Neural cell (in vitro differentiated cells): ENCODE results near the gene PPP2R2B. TPM values are rescaled to one million over a fixed set of nuclear protein-coding genes. Genes with fewer than 3 reads are reported as not detected.

Experiments used
- H2AFZ ChIP-seq: fragments of 200-600, 300-800 bp; sonication (generic), shearing (Covaris generic); 2 replicates; pipeline ENCODE4 v1.6.0; 2014; ENCODE audit warnings: low read depth, mild to moderate bottlenecking, antibody characterized with exemption, low read length, moderate library complexity
- H3F3A ChIP-seq: fragments of 200-600 bp; shearing (Covaris generic); 2 replicates; pipeline ENCODE4 v1.6.1; 2016; ENCODE audit warnings: mild to moderate bottlenecking, moderate library complexity, mixed read lengths, antibody characterized with exemption, low read length; ENCODE audit not compliant: insufficient read depth, poor library complexity, severe bottlenecking
- H3K27ac ChIP-seq: fragments of 200-600, 300-800 bp; sonication (generic), shearing (Covaris generic); 2 replicates; pipeline ENCODE4 v1.5.1; 2014; ENCODE audit warnings: mild to moderate bottlenecking, low read length, moderate library complexity
- H3K27me3 ChIP-seq: fragments of 300-800, 200-600 bp; sonication (generic), shearing (Covaris generic); 2 replicates; pipeline ENCODE4 v1.6.0; 2014; ENCODE audit warnings: mild to moderate bottlenecking, low read depth, low read length, moderate library complexity; ENCODE audit not compliant: insufficient read depth
- H3K36me3 ChIP-seq: fragments of 300-800, 200-600 bp; sonication (generic), shearing (Covaris generic); 2 replicates; pipeline ENCODE4 v1.5.1; 2014; ENCODE audit warnings: mild to moderate bottlenecking, antibody characterized with exemption, low read length, moderate library complexity; ENCODE audit not compliant: insufficient read depth
- H3K4me2 ChIP-seq: fragments of 300-800, 200-600 bp; sonication (generic), shearing (Covaris generic); 2 replicates; pipeline ENCODE4 v1.6.0; 2014; ENCODE audit warnings: mild to moderate bottlenecking, low read length
- H3K4me3 ChIP-seq: fragments of 300-800, 200-600 bp; sonication (generic), shearing (Covaris generic); 2 replicates; pipeline ENCODE4 v1.5.1; 2014; ENCODE audit warnings: mild to moderate bottlenecking, low read length, moderate library complexity
- H3K79me2 ChIP-seq: fragments of 200-600 bp; shearing (Covaris generic); replicated peaks from 2 replicates; pipeline ENCODE4 v1.6.0; 2014; ENCODE audit warnings: mild to moderate bottlenecking, low read length, moderate library complexity; ENCODE audit not compliant: insufficient read depth
- H3K9ac ChIP-seq: fragments of 300-800, 200-600 bp; sonication (generic), shearing (Covaris generic); 2 replicates; pipeline ENCODE4 v1.6.1; 2016; ENCODE audit warnings: mild to moderate bottlenecking, low read length, mixed read lengths
- H3K9me2 ChIP-seq: fragments of 200-600 bp; shearing (Covaris generic); 2 replicates; pipeline ENCODE4 v1.6.1; 2016; ENCODE audit warnings: mild to moderate bottlenecking, low read length, mixed read lengths; ENCODE audit not compliant: insufficient read depth
- H3K9me3 ChIP-seq: fragments of 200-600, 300-800 bp; sonication (generic), shearing (Covaris generic); 2 replicates; pipeline ENCODE4 v1.6.1; 2016; ENCODE audit warnings: mild to moderate bottlenecking, mixed run types, low read length, moderate library complexity, mixed read lengths
- H4K20me1 ChIP-seq: fragments of 200-600 bp; shearing (Covaris generic); 2 replicates; pipeline ENCODE4 v1.6.1; 2016; ENCODE audit warnings: mild to moderate bottlenecking, mixed run types; ENCODE audit not compliant: insufficient read depth
- CTCF ChIP-seq: fragments of 450-650 bp; IDR thresholded peaks from 2 replicates; pipeline ENCODE4 v1.5.1; 2014; ENCODE audit warnings: antibody characterized with exemption, mild to moderate bottlenecking, moderate library complexity; ENCODE audit not compliant: poor library complexity, severe bottlenecking
- EP300 ChIP-seq: fragments of 450-650 bp; conservative IDR thresholded peaks from 2 replicates; pipeline ENCODE4 v1.6.1; 2014; ENCODE audit warnings: antibody characterized with exemption, mild to moderate bottlenecking, moderate library complexity; ENCODE audit not compliant: poor library complexity, severe bottlenecking
- EZH2 ChIP-seq: fragments of 200-600, 300-800 bp; shearing (Covaris generic), sonication (generic); IDR thresholded peaks from 2 replicates; pipeline ENCODE4 v1.6.1; 2014; ENCODE audit warnings: antibody characterized with exemption, low read length, borderline replicate concordance, mild to moderate bottlenecking; ENCODE audit not compliant: insufficient read depth, poor library complexity, severe bottlenecking
- MXI1 ChIP-seq: fragments of 450-650 bp; conservative IDR thresholded peaks from 2 replicates; pipeline ENCODE4 v1.6.1; 2014; ENCODE audit warnings: antibody characterized with exemption, mild to moderate bottlenecking; ENCODE audit not compliant: poor library complexity, severe bottlenecking
- POLR2AphosphoS5 ChIP-seq: IDR thresholded peaks from 2 replicates; pipeline ENCODE4 v1.6.1; 2012
- RAD21 ChIP-seq: fragments of 450-650 bp; conservative IDR thresholded peaks from 2 replicates; pipeline ENCODE4 v1.6.1; 2014; ENCODE audit warnings: antibody characterized with exemption, mild to moderate bottlenecking, moderate library complexity
- REST ChIP-seq: IDR thresholded peaks from 2 replicates; pipeline ENCODE4 v1.6.1; 2012; ENCODE audit warnings: borderline replicate concordance
- SMC3 ChIP-seq: fragments of 450-650 bp; conservative IDR thresholded peaks from 2 replicates; pipeline ENCODE4 v1.6.1; 2014; ENCODE audit warnings: antibody characterized with exemption, mild to moderate bottlenecking, moderate library complexity; ENCODE audit not compliant: poor library complexity
- TAF1 ChIP-seq: IDR thresholded peaks from 2 replicates; pipeline ENCODE4 v1.6.1; 2012; ENCODE audit warnings: low read depth
- polyA plus RNA-seq: library from polyadenylated mRNA; depleted of rRNA; stranded (reverse); fragments of >200 nt; gene quantifications from 2 replicates; pipeline ENCODE4 v1.2.3, GENCODE V29; 2014

PPP2R2B gene
- polyA plus RNA-seq, 1 donor from 2014 or later = 250 TPM

- no peaks in the 10 kb centered on the region for H3K9me3 ChIP-seq
- no peaks in the 10 kb centered on the region for H3K9me2 ChIP-seq
- no peaks in the 10 kb centered on the region for H4K20me1 ChIP-seq
- H3K4me3 ChIP-seq = no peak overlapping the region
- no peaks in the 10 kb centered on the region for H3K27me3 ChIP-seq
- H3K79me2 ChIP-seq = peaks cover 14% of the 10 kb centered on the region
- no peak overlapping the region for H3K4me2 ChIP-seq
- no peak overlapping the region for H2AFZ ChIP-seq
- no peak overlapping the region for H3K9ac ChIP-seq
- no peak overlapping the region for H3K27ac ChIP-seq
- H3K36me3 ChIP-seq = no peaks in the 10 kb centered on the region
- TF ChIP-seq EP300 = no peak
- TF ChIP-seq EZH2 = no peak
- TF ChIP-seq CTCF = no peak
- TF ChIP-seq TAF1 = no peak
- TF ChIP-seq SMC3 = no peak
- no peak for TF ChIP-seq MXI1
- TF ChIP-seq RAD21 = no peak
- no peak for TF ChIP-seq REST
- H3F3A ChIP-seq = peaks cover 2% of the 10 kb centered on the region
Measured at GRCh38 chr5:146796144-146796543, 82.4 kb downstream of the PPP2R2B start.

GRCh38 chr5:146794326-146795029 is 84.1 kb downstream of the PPP2R2B start:
- Histone ChIP-seq H3K9ac (no peak overlapping the region), H3K9me3 (no peaks in the 10 kb centered on the region), H3K79me2 (peaks cover 11% of the 10 kb centered on the region), H3K4me2 (no peak overlapping the region), H3K9me2 (no peaks in the 10 kb centered on the region), H2AFZ (no peak overlapping the region), H4K20me1 (no peaks in the 10 kb centered on the region), H3K4me3 (no peak overlapping the region), H3K27ac (peak overlapping the region; percentile 9), H3K36me3 (no peaks in the 10 kb centered on the region), H3F3A (peaks cover 2% of the 10 kb centered on the region), H3K27me3 (no peaks in the 10 kb centered on the region)
- no peak for TF ChIP-seq SMC3
- TF ChIP-seq REST = no peak
- TF ChIP-seq EP300 = no peak
- no peak for TF ChIP-seq RAD21
- TF ChIP-seq EZH2 = no peak
- no peak for TF ChIP-seq POLR2AphosphoS5
- no peak for TF ChIP-seq MXI1
- no peak for TF ChIP-seq TAF1
- TF ChIP-seq CTCF = no peak
